GM12878 (cell line): ENCODE results near the gene PKP2. TPM values are rescaled to one million over a fixed set of nuclear protein-coding genes. Genes with fewer than 3 reads are reported as not detected.

Source experiments
- ATAC-seq: fragments of 200-7000 bp; cut with Tn5 transposase; 3 replicates; pipeline ENCODE4 v1.9.1; 2020; ENCODE audit warnings: mild to moderate bottlenecking, moderate library complexity
- BruUV-seq: library from RNA; stranded (reverse); fragments of 400-500 nt; replicated peaks from 2 replicates; lab custom pipeline; 2021; lab: Mats Ljungman, UMichigan
- CTCF ChIA-PET: fragments of 300-600 bp; sonication (Branson Sonifier 250); formaldehyde crosslinking; extraction: SDS; loops from one replicate; lab custom pipeline; 2021; ENCODE audit warnings: inconsistent platforms; lab: Yijun Ruan, JAX
- POLR2A ChIA-PET: fragments of 350-600 bp; formaldehyde crosslinking; extraction: SDS; loops from one replicate; lab custom pipeline; 2021; ENCODE audit warnings: inconsistent platforms; lab: Charles Lee
- RAD21 ChIA-PET: fragments of 300-600 bp; sonication (Branson Sonifier 250); formaldehyde crosslinking; loops from one replicate; lab custom pipeline; 2023; ENCODE audit warnings: antibody characterized with exemption; ENCODE audit not compliant: unreplicated experiment; lab: Charles Lee
- SMC1A ChIA-PET: fragments of 300-600 bp; sonication (Branson Sonifier 250); formaldehyde crosslinking; loops from one replicate; lab custom pipeline; 2023; ENCODE audit not compliant: unreplicated experiment, uncharacterized antibody; lab: Charles Lee
- DNase-seq: peaks from one replicate; pipeline ENCODE4 v3.0.0-alpha.2; 2011; ENCODE audit warnings: low read depth, low spot score
- FAIRE-seq: peaks from 3 replicates; lab custom pipeline; 2011; peaks lifted over from hg19 to GRCh38; lab: Jason Lieb, UNC
- H2AFZ ChIP-seq: 2 replicates; pipeline ENCODE4 v1.6.0; 2011; ENCODE audit warnings: low read depth, low read length, control low read depth; ENCODE audit not compliant: control insufficient read depth
- H3K27ac ChIP-seq: 2 replicates; pipeline ENCODE4 v1.5.1; 2011; ENCODE audit warnings: control low read depth; ENCODE audit not compliant: control insufficient read depth, insufficient read depth
- H3K27me3 ChIP-seq, 2 experiments: replicated peaks in 1 of 2; 2 replicates each; pipeline versions ENCODE4 v1.6.0 to v1.6.1; 2011; ENCODE audit warnings: low read length in 1 of 2; ENCODE audit not compliant: control insufficient read depth in 2 of 2, insufficient read depth in 2 of 2
- H3K36me3 ChIP-seq, 2 experiments: 2 replicates each; pipeline ENCODE4 v1.5.1; 2011; ENCODE audit warnings: low read length in 1 of 2; ENCODE audit not compliant: control insufficient read depth in 2 of 2, insufficient read depth in 2 of 2
- H3K4me1 ChIP-seq: 2 replicates; pipeline ENCODE4 v1.6.1; 2011; ENCODE audit warnings: mild to moderate bottlenecking, low read length, moderate library complexity, mixed read lengths; ENCODE audit not compliant: control insufficient read depth, insufficient read depth
- H3K4me2 ChIP-seq: 2 replicates; pipeline ENCODE4 v1.6.0; 2011; ENCODE audit warnings: control low read depth; ENCODE audit not compliant: control insufficient read depth, insufficient read depth
- H3K4me3 ChIP-seq: fragments of 200-600 bp; sonication (generic); 2 replicates; pipeline ENCODE4 v1.5.1; 2016
- H3K79me2 ChIP-seq: 2 replicates; pipeline ENCODE4 v1.6.0; 2011; ENCODE audit warnings: low read length; ENCODE audit not compliant: control insufficient read depth, insufficient read depth
- H3K9ac ChIP-seq: 2 replicates; pipeline ENCODE4 v1.8.0; 2011; ENCODE audit warnings: low read length, control low read depth, mixed read lengths; ENCODE audit not compliant: control insufficient read depth, insufficient read depth
- H3K9me3 ChIP-seq: replicated peaks from 3 replicates; pipeline ENCODE4 v1.5.1; 2011; ENCODE audit warnings: mild to moderate bottlenecking, low read length; ENCODE audit not compliant: control insufficient read depth, insufficient read depth
- H4K20me1 ChIP-seq: 2 replicates; pipeline ENCODE4 v1.6.0; 2011; ENCODE audit not compliant: control insufficient read depth, insufficient read depth
- BHLHE40 ChIP-seq, 2 experiments: fragments of 450-650 bp in 1 of 2; IDR thresholded peaks; 2 replicates each; pipeline ENCODE4 v1.6.1; 2011 to 2017; ENCODE audit warnings: low read depth in 2 of 2, borderline replicate concordance in 1 of 2, improper control_type of control experiment in 1 of 2, low read length in 1 of 2, mild to moderate bottlenecking in 1 of 2
- CHD1 ChIP-seq: IDR thresholded peaks from 2 replicates; pipeline ENCODE4 v1.6.1; 2012; ENCODE audit warnings: low read depth, low read length, improper control_type of control experiment
- FOXM1 ChIP-seq: IDR thresholded peaks from 2 replicates; pipeline ENCODE4 v1.6.1; 2012; ENCODE audit warnings: low read depth, mild to moderate bottlenecking, inconsistent platforms, low read length, moderate library complexity
- HDGF ChIP-seq: fragments of 450-650 bp; IDR thresholded peaks from 2 replicates; pipeline ENCODE4 v1.6.1; 2016; ENCODE audit warnings: antibody characterized with exemption
- IKZF2 ChIP-seq, 2 experiments: fragments of 450-650 bp; IDR thresholded peaks; 2 replicates each; pipeline ENCODE4 v1.6.1; 2017; ENCODE audit warnings: mild to moderate bottlenecking in 2 of 2, moderate library complexity in 2 of 2
- MTA2 ChIP-seq: fragments of 450-650 bp; IDR thresholded peaks from 2 replicates; pipeline ENCODE4 v1.6.1; 2016; ENCODE audit warnings: low read depth, mild to moderate bottlenecking, moderate library complexity
- MTA3 ChIP-seq: IDR thresholded peaks from 2 replicates; pipeline ENCODE4 v1.6.1; 2012; ENCODE audit warnings: low read length, inconsistent platforms, borderline replicate concordance
- POLR2AphosphoS2 ChIP-seq: IDR thresholded peaks from 2 replicates; pipeline ENCODE4 v1.6.1; 2011; ENCODE audit warnings: low read depth, mild to moderate bottlenecking, low read length, improper control_type of control experiment, moderate library complexity
- RCOR1 ChIP-seq: conservative IDR thresholded peaks from 2 replicates; pipeline ENCODE4 v1.6.1; 2012; ENCODE audit warnings: low read depth, low read length, improper control_type of control experiment
- REST ChIP-seq: IDR thresholded peaks from 2 replicates; pipeline ENCODE4 v1.6.1; 2012; ENCODE audit warnings: mild to moderate bottlenecking, low read depth, low read length
- SMAD5 ChIP-seq: IDR thresholded peaks from 2 replicates; pipeline ENCODE4 v1.6.1; 2016; ENCODE audit warnings: antibody characterized with exemption, low read depth
- WGBS: methylation state at CpG from one replicate; pipeline ENCODE4 v1.1.6; 2016; ENCODE audit warnings: low lambda C conversion rate; ENCODE audit not compliant: insufficient replicate concordance, insufficient coverage; ENCODE audit errors: missing lambda C conversion rate; 5-methylcytosine and 5-hydroxymethylcytosine counted together
- in situ Hi-C: fragments of 300-500 bp; cut with MboI; formaldehyde crosslinking; loops from 9 replicates; pipeline ENCODE4 v1.14.3; 2018; ENCODE audit warnings: mixed read lengths
- intact Hi-C: fragments of 100-400 bp; cut with micrococcal nuclease; formaldehyde crosslinking; loops from one replicate; pipeline ENCODE4 v1.14.2; 2022; ENCODE audit not compliant: unreplicated experiment
- polyA plus RNA-seq, 11 experiments: library from polyadenylated mRNA; depleted of rRNA in 4 of 11; unstranded in 6 of 11; stranded (reverse) in 5 of 11; fragments of >200 nt; fragmentation: Nextera tagmentation in 4 of 11; fragmentation: Illumina TruSeq in 1 of 11; extraction: Ambion mirVana in 4 of 11; extraction: Trizol in 1 of 11; gene quantifications; 1 replicate in 1 of 11; 2 replicates in 10 of 11; pipeline versions ENCODE4 v1.2.1 to v1.2.3, GENCODE V29; 2011 to 2016; ENCODE audit warnings: inconsistent platforms in 2 of 11, missing spikeins in 2 of 11, low read depth in 1 of 11
- total RNA-seq, 4 experiments: library from RNA; depleted of rRNA in 3 of 4; stranded (reverse); fragments of >200 nt in 3 of 4; fragmentation: Illumina TruSeq in 1 of 4; extraction: Trizol in 1 of 4; gene quantifications; 2 replicates each; pipeline versions ENCODE4 v1.2.1 to v1.2.3, GENCODE V29; 2013 to 2021

Gene PKP2
- total and polyA plus RNA-seq, 10 of the 15 experiments (the other 5 are each of a cell fraction or from before 2014, with no cell fraction given), result 0.02 to 4.1 (median 0.07) TPM; not detected in 4

- TF ChIP-seq BHLHE40 (IDR thresholded peaks at IDR 0.05; ENCODE audit: borderline replicate concordance in 1 of 2, low read depth in 2 of 2, low read length in 1 of 2) (no peak), MTA2 (no peak), HDGF (no peak), REST (no peak), IKZF2 (IDR thresholded peaks at IDR 0.05) (no peak), FOXM1 (no peak), CHD1 (no peak), RCOR1 (no peak), POLR2AphosphoS2 (no peak), MTA3 (no peak), SMAD5 (no peak)
- WGBS, result 41% methylated on average over 3 of the region's 3 CpGs
- no peak overlapping the region for H2AFZ ChIP-seq
- no peak overlapping the region for H3K27ac ChIP-seq
- ChIA-PET CTCF (no interaction called here), SMC1A (no interaction called here), POLR2A (no interaction called here), RAD21 (no interaction called here)
- H3K27me3 ChIP-seq, result no peaks in the 10 kb centered on the region
- no peaks in the 10 kb centered on the region for H3K36me3 ChIP-seq
- H3K4me1 ChIP-seq, result no peaks in the 10 kb centered on the region
- H3K4me2 ChIP-seq, result no peak overlapping the region
- intact Hi-C loops (no loop called here), in situ Hi-C loops (no loop called here)
- DNase-seq, result no peak
- FAIRE-seq, result no peak
- H3K4me3 ChIP-seq, result no peak overlapping the region
- H3K9ac ChIP-seq, result no peak overlapping the region
- ATAC-seq, result no peak
- BruUV-seq, result no TSS peak
- H3K9me3 ChIP-seq, result no peaks in the 10 kb centered on the region
- no peaks in the 10 kb centered on the region for H4K20me1 ChIP-seq
- H3K79me2 ChIP-seq, result no peaks in the 10 kb centered on the region
Observed at GRCh38 chr12:32870716-32871115, 25.9 kb downstream of the PKP2 start.
